ENCODE results near the gene ZNF37A.
"Not testable (repeated sequence)": the region's sequence is repeated elsewhere in the genome, so short reads cannot be mapped to it uniquely, and the experiment has no call there.

Gene ZNF37A
- 15.9 to 73.0 reads per million in 2 donors for total RNA-seq

GRCh38 chr10:38094158-38094926, at the start of gene ZNF37A:
Gene ZNF37A, plus strand, starts transcription at chr10:38094337. Its CDS starts 2,281 bp downstream, at chr10:38096618.
- DNase-seq = peak; percentile 82

- DNase-seq = no peak
These were observed 49.0 kb upstream of the ZNF37A start for GRCh38 chr10:38045129-38045528.

GRCh38 chr10:38047666-38048065, 46.5 kb upstream of the ZNF37A start:
- no peak for DNase-seq

- no peak for DNase-seq
These were observed 43.9 kb upstream of the ZNF37A start for GRCh38 chr10:38050212-38050611.

- no peak for DNase-seq
These were observed 39.8 kb upstream of the ZNF37A start for GRCh38 chr10:38054361-38054797.

- not testable (repeated sequence) for DNase-seq
These were observed 38.8 kb upstream of the ZNF37A start for GRCh38 chr10:38055274-38055894.

DNA sequence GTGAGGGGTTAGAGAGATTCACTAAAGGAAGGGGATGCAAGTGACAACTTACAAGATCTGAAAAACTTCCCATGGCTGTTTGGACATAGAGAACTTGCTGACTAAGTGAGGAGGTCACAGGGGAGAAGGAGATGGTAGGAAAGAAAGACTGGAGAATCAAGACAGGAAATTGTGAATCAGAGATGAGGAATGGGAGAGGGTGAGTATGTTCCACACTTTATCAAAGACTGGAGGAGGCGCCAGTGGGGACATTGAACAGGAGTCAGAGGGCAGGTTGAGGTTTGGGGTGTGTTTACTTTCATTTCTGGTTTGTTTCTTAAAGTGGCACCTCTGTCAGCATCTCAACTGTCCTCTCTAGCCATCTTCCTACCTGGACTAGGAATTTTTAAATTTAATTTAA, 24.5 kb upstream of the ZNF37A start:
- not testable (repeated sequence) for DNase-seq

DNA sequence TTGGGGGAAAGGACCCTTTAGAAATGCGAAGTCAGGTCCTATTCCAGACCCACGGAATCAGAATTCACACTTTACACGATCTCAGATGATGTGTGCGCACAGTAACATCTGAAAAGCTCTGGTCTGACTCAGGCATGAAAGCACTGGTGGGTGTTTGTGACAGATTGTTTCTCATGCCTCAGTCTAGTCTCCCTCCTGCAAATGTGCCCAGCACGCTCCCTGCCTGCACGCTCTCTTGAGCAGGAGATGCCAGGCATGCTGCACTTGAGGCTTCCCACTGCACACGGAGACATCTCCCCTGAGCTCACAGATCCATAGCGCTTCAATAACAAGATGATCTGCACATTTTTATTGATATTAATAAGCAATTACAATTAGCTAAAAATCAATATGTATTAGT, 23.6 kb upstream of the ZNF37A start:
- DNase-seq = no peak

- no peak for DNase-seq
These were observed 21.6 kb upstream of the ZNF37A start for GRCh38 chr10:38072552-38072951.

GRCh38 chr10:38076687-38077086, 17.4 kb upstream of the ZNF37A start:
- no peak for DNase-seq

- not testable (repeated sequence) for DNase-seq
These were observed 819 bp upstream of the ZNF37A start for GRCh38 chr10:38093318-38093717.

DNA sequence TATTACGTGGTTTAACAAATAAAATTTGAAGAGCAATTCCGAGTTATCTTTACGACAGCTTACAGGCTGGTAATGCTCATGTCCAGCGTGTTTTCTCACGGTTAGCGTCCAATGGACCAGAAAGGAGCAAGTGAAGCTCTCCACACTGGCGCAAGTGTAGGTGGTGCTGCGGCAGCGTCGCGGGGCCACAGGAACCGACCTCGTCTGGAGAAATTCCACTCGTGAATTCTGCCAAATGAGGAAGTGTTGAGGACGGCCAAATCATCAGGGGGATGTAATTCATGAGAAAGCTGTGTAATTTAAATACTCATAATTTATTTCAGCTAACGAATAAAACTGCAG, 350 bp upstream of the ZNF37A start:
- DNase-seq = no peak

- no peak for DNase-seq
These were observed 914 bp downstream of the ZNF37A start for GRCh38 chr10:38094927-38095574.

DNA sequence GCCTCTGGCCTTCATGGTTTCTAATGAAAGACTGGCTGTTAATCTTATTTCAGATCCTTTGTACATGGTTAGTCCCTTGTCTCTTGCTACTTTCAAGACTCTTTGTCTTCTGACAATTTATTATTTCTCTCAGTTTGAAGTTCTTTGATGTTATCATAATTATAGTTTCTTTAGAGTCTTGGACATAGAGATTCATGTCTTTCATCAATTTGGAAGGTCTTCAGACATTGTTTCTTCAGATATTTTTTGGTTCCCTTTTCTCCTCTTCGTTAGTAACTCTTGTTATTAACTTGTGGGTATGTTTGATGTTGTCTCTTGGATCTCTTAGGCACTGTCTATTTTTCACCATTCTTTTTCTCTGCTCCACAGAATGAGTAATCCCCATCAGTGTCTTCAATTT, 8.7 kb downstream of the ZNF37A start:
- DNase-seq = no peak

DNA sequence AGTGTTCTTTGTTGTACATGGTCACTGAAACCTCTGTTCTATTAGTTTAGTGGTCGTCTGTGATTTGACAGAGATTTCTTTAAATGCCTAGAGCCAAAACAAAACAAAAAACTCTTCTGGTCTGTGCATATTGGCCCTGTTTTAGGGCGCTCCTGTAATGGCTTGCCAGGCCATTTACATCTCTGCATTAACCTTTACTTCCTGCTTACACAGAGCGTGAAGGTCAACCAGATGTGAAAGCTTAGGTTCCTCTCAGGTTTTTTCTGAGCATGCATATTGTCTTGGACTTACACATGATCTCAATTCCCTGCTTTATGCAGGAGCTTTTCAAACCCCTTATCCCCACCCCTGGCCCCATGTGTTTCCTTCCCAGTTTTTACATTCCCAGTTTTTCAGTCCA, 9.6 kb downstream of the ZNF37A start:
- DNase-seq = no peak

- DNase-seq = no peak
These were observed 18.0 kb downstream of the ZNF37A start for GRCh38 chr10:38112159-38112558.

- DNase-seq = no peak
These were observed 24.1 kb downstream of the ZNF37A start for GRCh38 chr10:38118072-38118807.

DNA sequence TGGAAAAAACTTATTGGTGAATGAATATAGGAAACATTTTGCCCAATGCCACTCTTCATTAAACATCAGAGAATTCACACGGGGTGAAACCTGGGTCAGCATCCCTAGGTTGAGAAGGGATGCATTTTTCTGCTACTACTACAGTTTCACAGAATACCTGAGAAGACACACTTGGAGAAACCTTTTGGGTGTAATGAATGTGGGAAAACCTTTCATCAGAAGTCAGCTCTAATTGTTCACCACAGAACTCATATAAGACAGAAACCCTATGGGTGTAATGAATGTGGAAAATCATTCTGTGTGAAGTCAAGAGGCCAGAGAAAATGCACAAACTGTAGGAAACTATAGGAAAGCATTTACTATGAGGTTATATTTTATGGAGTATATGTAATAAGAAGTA, 24.9 kb downstream of the ZNF37A start:
- no peak for DNase-seq

DNA sequence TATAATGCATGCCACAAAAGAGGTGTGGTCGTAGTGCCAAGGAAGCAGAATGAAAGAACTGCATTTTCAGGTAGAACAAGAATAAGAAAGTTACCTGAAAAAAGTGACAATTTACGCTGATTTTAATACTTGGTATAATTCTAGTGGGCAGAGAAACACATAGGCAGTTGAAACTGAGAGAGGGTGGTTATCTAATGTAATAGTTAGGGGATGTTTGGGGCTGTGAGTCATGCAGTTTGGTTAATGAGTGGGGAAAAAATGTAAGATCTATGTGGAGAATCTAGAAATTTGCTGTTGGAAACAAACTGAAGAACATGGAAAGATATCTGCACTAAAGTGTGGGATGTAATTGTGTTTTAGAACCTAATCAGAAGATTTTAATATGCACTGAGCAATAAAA, 33.7 kb downstream of the ZNF37A start:
- no peak for DNase-seq

DNA sequence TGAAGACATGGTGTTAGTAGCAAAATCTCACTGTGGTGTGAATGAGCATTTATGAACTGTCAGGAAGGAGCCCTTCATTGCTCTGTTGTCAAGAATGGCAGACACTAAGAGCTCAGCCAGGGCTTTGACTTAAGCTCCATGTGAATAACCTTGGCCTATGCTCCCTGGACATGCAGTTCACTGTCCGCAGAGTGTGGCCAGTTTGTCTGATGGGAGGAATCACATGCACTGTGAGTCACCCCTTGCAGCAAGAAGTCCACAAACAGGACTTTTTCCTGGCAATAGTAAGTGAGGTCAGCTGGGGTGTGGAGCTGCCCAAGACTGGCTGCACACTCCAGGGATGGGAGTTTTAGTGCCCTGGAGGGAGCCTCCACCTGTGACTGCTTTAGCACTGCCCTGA, 49.5 kb downstream of the ZNF37A start:
- DNase-seq = no peak

GRCh38 chr10:38146579-38147333, 52.6 kb downstream of the ZNF37A start:
- DNase-seq = no peak

- no peak for DNase-seq
These were observed 53.5 kb downstream of the ZNF37A start for GRCh38 chr10:38147686-38148085.
